Stomach (tissue), 4 donors: ENCODE measurements around the gene HADH.

ENCODE experiments used
- EP300 ChIP-seq: sonication (generic); formaldehyde crosslinking; IDR thresholded peaks from one replicate; pipeline ENCODE4 v1.6.1; 2017; ENCODE audit warnings: antibody characterized with exemption
- TF ChIP-seq, protein P1 (sequence below), 7 experiments: fragments of 450-650 bp in 4 of 7; fragments of 200-600 bp in 3 of 7; sonication (generic) in 3 of 7; IDR thresholded peaks; one replicate each; pipeline ENCODE4 v1.5.1; 2016 to 2019; ENCODE audit warnings: antibody characterized with exemption in 7 of 7, control low read depth in 2 of 7, mild to moderate bottlenecking in 1 of 7

DNA sequence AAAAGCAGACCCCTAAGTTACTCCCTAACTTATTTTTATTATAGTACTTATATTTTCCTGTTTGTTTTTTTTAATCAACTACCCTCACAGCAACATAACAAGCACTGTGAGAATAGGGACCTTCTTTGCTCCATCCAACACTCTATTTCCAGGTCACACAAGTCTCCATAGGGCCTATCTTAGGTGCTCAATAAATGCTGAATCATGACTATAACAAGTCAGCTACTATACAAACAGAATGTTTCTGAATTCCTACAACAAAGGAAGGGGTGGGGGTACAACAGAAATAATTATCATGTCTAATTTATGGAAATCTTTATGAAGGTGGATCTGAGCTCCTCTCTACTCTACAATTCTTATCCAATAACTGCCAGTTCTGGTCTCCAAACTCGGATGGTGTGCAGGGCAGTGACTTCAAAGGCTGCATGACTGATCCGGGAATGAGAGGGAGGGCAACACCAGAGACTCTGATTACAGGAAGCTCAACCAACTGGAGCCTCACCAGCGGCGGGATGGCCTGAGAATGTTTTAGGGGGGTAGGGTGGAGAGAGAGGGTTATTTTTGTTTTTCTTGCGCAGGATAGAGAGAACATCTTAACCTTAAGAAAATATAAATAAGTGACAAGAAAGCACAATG, 71.1 kb downstream of the HADH start:
- no peak for TF ChIP-seq EP300
- TF ChIP-seq, protein P1, sequence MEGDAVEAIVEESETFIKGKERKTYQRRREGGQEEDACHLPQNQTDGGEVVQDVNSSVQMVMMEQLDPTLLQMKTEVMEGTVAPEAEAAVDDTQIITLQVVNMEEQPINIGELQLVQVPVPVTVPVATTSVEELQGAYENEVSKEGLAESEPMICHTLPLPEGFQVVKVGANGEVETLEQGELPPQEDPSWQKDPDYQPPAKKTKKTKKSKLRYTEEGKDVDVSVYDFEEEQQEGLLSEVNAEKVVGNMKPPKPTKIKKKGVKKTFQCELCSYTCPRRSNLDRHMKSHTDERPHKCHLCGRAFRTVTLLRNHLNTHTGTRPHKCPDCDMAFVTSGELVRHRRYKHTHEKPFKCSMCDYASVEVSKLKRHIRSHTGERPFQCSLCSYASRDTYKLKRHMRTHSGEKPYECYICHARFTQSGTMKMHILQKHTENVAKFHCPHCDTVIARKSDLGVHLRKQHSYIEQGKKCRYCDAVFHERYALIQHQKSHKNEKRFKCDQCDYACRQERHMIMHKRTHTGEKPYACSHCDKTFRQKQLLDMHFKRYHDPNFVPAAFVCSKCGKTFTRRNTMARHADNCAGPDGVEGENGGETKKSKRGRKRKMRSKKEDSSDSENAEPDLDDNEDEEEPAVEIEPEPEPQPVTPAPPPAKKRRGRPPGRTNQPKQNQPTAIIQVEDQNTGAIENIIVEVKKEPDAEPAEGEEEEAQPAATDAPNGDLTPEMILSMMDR (IDR thresholded peaks at IDR 0.05): no peak
